Neural progenitor cell (in vitro differentiated cells): ENCODE results near the gene ARFRP1. TPM values are rescaled to one million over a fixed set of nuclear protein-coding genes. Genes with fewer than 3 reads are reported as not detected.

Experiments
- DNase-seq: peaks from one replicate; pipeline ENCODE4 v3.0.0-alpha.2; 2016; ENCODE audit warnings: low spot score
- H2AFZ ChIP-seq: fragments of 200-600 bp; sonication (generic); replicated peaks from 2 replicates; pipeline ENCODE4 v1.6.1; 2016; ENCODE audit warnings: antibody characterized with exemption
- H3F3A ChIP-seq: fragments of 200-600 bp; sonication (generic); 2 replicates; pipeline ENCODE4 v1.6.1; 2016; ENCODE audit warnings: antibody characterized with exemption, low read depth
- H3K27ac ChIP-seq: fragments of 200-600 bp; sonication (generic); 2 replicates; pipeline ENCODE4 v1.5.1; 2016; ENCODE audit warnings: mild to moderate bottlenecking
- H3K27me3 ChIP-seq: fragments of 200-600 bp; sonication (generic); 2 replicates; pipeline ENCODE4 v1.6.1; 2016; ENCODE audit warnings: mild to moderate bottlenecking, moderate library complexity
- H3K36me3 ChIP-seq: fragments of 200-600 bp; sonication (generic); 2 replicates; pipeline ENCODE4 v1.5.1; 2016
- H3K4me1 ChIP-seq: fragments of 200-600 bp; sonication (generic); 2 replicates; pipeline ENCODE4 v1.6.1; 2016; ENCODE audit warnings: mixed run types
- H3K4me2 ChIP-seq: fragments of 200-600 bp; sonication (generic); 2 replicates; pipeline ENCODE4 v1.6.1; 2016
- H3K4me3 ChIP-seq: fragments of 200-600 bp; sonication (generic); 2 replicates; pipeline ENCODE4 v1.5.1; 2016
- H3K79me2 ChIP-seq: fragments of 200-600 bp; sonication (generic); 2 replicates; pipeline ENCODE4 v1.6.1; 2016; ENCODE audit warnings: low read depth
- H3K9ac ChIP-seq: fragments of 200-600 bp; sonication (generic); 2 replicates; pipeline ENCODE4 v1.6.1; 2016
- H3K9me3 ChIP-seq: fragments of 200-600 bp; sonication (generic); 2 replicates; pipeline ENCODE4 v1.5.1; 2016; ENCODE audit warnings: low read depth
- H4K20me1 ChIP-seq: fragments of 200-600 bp; sonication (generic); 2 replicates; pipeline ENCODE4 v1.6.1; 2016; ENCODE audit warnings: low read depth
- H3K27ac Mint-ChIP-seq: 3 replicates; pipeline ENCODE4 v1.8.0; 2021; ENCODE audit warnings: mixed read lengths
- H3K27me3 Mint-ChIP-seq: 2 replicates; pipeline ENCODE4 v1.8.0; 2022; ENCODE audit warnings: low read depth, mild to moderate bottlenecking, inconsistent platforms, moderate library complexity, mixed read lengths; ENCODE audit not compliant: insufficient read depth
- H3K36me3 Mint-ChIP-seq: 3 replicates; pipeline ENCODE4 v1.8.0; 2021; ENCODE audit warnings: mixed read lengths
- H3K4me1 Mint-ChIP-seq: 3 replicates; pipeline ENCODE4 v1.8.0; 2021; ENCODE audit warnings: mixed read lengths
- H3K4me3 Mint-ChIP-seq: 3 replicates; pipeline ENCODE4 v1.8.0; 2021; ENCODE audit warnings: mild to moderate bottlenecking, moderate library complexity, mixed read lengths
- H3K9me3 Mint-ChIP-seq: 3 replicates; pipeline ENCODE4 v1.8.0; 2020; ENCODE audit warnings: mixed read lengths
- EZH2 ChIP-seq: fragments of 200-600 bp; sonication (generic); IDR thresholded peaks from 2 replicates; pipeline ENCODE4 v1.6.1; 2017; ENCODE audit warnings: antibody characterized with exemption, mild to moderate bottlenecking, moderate library complexity
- EZH2phosphoT487 ChIP-seq: fragments of 200-600 bp; sonication (generic); IDR thresholded peaks from 2 replicates; pipeline ENCODE4 v1.6.1; 2017; ENCODE audit warnings: antibody characterized with exemption
- total RNA-seq: library from RNA; depleted of rRNA; stranded (reverse); fragments of >200 nt; gene quantifications from 2 replicates; pipeline ENCODE4 v1.2.3, GENCODE V29; 2015; ENCODE audit warnings: low replicate concordance
- TF ChIP-seq, protein P1 (sequence below): fragments of 200-600 bp; sonication (generic); IDR thresholded peaks from 2 replicates; pipeline ENCODE4 v1.5.1; 2017; ENCODE audit warnings: antibody characterized with exemption, mild to moderate bottlenecking

The ARFRP1 gene
- total RNA-seq, 1 donor from 2014 or later = 18.3 TPM

DNA sequence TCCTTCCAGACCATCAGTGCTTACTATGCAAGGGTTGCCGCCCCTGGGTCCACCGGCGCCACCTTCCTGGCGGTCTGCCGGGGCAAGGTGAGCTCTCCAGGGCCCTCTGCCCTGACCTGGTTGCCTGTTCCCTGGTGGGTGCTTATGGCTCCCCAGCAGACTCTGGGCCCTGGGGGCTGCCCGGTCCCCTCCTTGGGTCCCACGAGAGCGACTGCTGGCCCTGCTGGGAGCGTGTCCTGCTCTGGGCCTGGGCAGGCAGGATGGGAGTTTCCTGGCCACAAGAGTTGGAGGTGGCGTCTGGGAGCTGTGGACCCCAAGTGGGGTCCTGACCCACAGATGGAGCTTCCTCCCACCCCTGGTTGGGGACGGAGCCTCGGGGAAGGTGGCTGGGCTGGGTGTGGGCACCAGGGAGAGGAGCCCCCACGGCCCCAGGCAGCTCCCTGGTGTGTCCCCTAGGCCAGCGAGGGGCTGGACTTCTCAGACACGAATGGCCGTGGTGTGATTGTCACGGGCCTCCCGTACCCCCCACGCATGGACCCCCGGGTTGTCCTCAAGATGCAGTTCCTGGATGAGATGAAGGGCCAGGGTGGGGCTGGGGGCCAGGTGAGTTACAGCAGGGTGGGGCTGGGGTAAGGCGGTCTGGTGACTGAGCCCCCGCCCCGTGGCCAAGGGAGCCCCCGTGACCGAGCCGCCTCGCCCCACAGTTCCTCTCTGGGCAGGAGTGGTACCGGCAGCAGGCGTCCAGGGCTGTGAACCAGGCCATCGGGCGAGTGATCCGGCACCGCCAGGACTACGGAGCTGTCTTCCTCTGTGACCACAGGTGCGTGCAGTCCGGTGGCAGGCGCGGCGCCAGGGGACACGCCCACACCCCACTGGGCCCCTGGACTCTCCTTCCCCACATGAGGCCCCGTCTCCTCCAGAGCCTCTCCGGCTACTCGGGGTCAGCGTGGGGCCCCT is 18.5 kb downstream of the ARFRP1 start:
- no peaks in the 10 kb centered on the region for H4K20me1 ChIP-seq
- peaks cover 3% of the 10 kb centered on the region for H3K4me1 Mint-ChIP-seq
- no peak overlapping the region for H3K4me2 ChIP-seq
- no peaks in the 10 kb centered on the region for H3K4me1 ChIP-seq
- no peak overlapping the region for H3K4me3 ChIP-seq
- no peak overlapping the region for H2AFZ ChIP-seq
- no peak overlapping the region for H3K27ac Mint-ChIP-seq
- no peaks in the 10 kb centered on the region for H3F3A ChIP-seq
- no peaks in the 10 kb centered on the region for H3K9me3 ChIP-seq
- H3K36me3 ChIP-seq = no peaks in the 10 kb centered on the region
- DNase-seq = no peak
- peaks cover 10% of the 10 kb centered on the region for H3K27me3 Mint-ChIP-seq
- peaks cover 5% of the 10 kb centered on the region for H3K36me3 Mint-ChIP-seq
- H3K27me3 ChIP-seq = no peaks in the 10 kb centered on the region
- H3K27ac ChIP-seq = no peak overlapping the region
- no peak overlapping the region for H3K4me3 Mint-ChIP-seq
- H3K9ac ChIP-seq = no peak overlapping the region
- peaks cover 4% of the 10 kb centered on the region for H3K9me3 Mint-ChIP-seq
- TF ChIP-seq, protein P1, sequence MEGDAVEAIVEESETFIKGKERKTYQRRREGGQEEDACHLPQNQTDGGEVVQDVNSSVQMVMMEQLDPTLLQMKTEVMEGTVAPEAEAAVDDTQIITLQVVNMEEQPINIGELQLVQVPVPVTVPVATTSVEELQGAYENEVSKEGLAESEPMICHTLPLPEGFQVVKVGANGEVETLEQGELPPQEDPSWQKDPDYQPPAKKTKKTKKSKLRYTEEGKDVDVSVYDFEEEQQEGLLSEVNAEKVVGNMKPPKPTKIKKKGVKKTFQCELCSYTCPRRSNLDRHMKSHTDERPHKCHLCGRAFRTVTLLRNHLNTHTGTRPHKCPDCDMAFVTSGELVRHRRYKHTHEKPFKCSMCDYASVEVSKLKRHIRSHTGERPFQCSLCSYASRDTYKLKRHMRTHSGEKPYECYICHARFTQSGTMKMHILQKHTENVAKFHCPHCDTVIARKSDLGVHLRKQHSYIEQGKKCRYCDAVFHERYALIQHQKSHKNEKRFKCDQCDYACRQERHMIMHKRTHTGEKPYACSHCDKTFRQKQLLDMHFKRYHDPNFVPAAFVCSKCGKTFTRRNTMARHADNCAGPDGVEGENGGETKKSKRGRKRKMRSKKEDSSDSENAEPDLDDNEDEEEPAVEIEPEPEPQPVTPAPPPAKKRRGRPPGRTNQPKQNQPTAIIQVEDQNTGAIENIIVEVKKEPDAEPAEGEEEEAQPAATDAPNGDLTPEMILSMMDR = no peak
- TF ChIP-seq EZH2 = no peak
- no peak for TF ChIP-seq EZH2phosphoT487
- no peaks in the 10 kb centered on the region for H3K79me2 ChIP-seq

DNA sequence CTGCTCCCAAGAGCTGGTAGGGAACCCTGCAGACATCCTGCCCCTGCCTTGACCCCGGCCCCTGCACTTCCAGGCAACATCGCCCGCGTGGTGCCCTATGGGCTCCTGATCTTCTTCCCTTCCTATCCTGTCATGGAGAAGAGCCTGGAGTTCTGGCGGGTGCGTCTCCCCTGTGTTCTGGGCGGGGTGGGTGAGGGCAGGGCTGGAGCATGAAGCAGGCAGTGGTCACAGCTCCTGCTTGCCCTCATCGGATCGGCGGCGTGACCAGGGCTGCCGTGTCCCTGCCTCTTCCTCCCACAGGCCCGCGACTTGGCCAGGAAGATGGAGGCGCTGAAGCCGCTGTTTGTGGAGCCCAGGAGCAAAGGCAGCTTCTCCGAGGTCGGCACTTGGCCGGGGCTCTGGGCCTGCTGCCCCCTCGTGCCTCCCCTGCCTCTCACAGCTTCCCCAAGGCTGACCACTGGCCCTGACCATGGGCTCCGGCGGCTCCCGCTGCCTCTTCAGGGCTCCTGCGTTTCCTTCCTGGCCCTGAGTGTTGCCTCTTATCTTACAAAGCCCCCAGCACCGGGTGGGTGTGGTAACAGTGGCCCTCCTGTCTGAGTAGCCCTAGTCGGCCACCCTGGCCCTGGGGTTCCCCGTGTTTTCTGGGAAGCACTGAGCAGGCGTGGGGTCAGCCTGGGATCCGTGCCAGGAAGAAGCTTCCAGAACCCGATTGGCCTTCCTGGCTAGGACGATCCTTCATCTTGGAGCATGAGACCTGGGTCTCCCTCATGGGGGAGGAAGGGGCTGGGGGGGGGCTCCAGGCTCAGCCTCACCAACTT is 19.3 kb downstream of the ARFRP1 start:
- H2AFZ ChIP-seq = no peak overlapping the region
- H3K4me3 ChIP-seq = no peak overlapping the region
- H3K4me2 ChIP-seq = no peak overlapping the region
- TF ChIP-seq, protein P1 = no peak
- no peak for TF ChIP-seq EZH2phosphoT487
- TF ChIP-seq EZH2 = no peak
- no peaks in the 10 kb centered on the region for H3K9me3 Mint-ChIP-seq
- peaks cover 3% of the 10 kb centered on the region for H3K4me1 Mint-ChIP-seq
- H3K27ac ChIP-seq = no peak overlapping the region
- no peaks in the 10 kb centered on the region for H3K9me3 ChIP-seq
- no peaks in the 10 kb centered on the region for H3K27me3 ChIP-seq
- no peak overlapping the region for H3K27ac Mint-ChIP-seq
- no peak overlapping the region for H3K9ac ChIP-seq
- H3K36me3 ChIP-seq = no peaks in the 10 kb centered on the region
- H3K36me3 Mint-ChIP-seq = peaks cover 2% of the 10 kb centered on the region
- H3K4me3 Mint-ChIP-seq = no peak overlapping the region
- DNase-seq = no peak
- no peaks in the 10 kb centered on the region for H3F3A ChIP-seq
- H3K4me1 ChIP-seq = no peaks in the 10 kb centered on the region
- H3K27me3 Mint-ChIP-seq = peaks cover 6% of the 10 kb centered on the region
- H4K20me1 ChIP-seq = no peaks in the 10 kb centered on the region
- no peaks in the 10 kb centered on the region for H3K79me2 ChIP-seq

- H3K9me3 ChIP-seq = no peaks in the 10 kb centered on the region
- no peak for DNase-seq
- H3K79me2 ChIP-seq = no peaks in the 10 kb centered on the region
- H3K36me3 ChIP-seq = no peaks in the 10 kb centered on the region
- Mint-ChIP-seq H3K4me3 (no peak overlapping the region), H3K36me3 (peaks cover 2% of the 10 kb centered on the region), H3K27ac (no peak overlapping the region), H3K27me3 (peaks cover 6% of the 10 kb centered on the region), H3K4me1 (peaks cover 3% of the 10 kb centered on the region), H3K9me3 (no peaks in the 10 kb centered on the region)
- no peaks in the 10 kb centered on the region for H4K20me1 ChIP-seq
- no peak overlapping the region for H2AFZ ChIP-seq
- H3K27ac ChIP-seq = no peak overlapping the region
- H3K9ac ChIP-seq = no peak overlapping the region
- H3K4me1 ChIP-seq = no peaks in the 10 kb centered on the region
- no peak overlapping the region for H3K4me3 ChIP-seq
- H3F3A ChIP-seq = no peaks in the 10 kb centered on the region
- H3K4me2 ChIP-seq = no peak overlapping the region
- no peaks in the 10 kb centered on the region for H3K27me3 ChIP-seq
- TF ChIP-seq EZH2 (no peak), EZH2phosphoT487 (no peak)
- TF ChIP-seq, protein P1 = no peak
Measured at GRCh38 chr20:63687419-63688178, 20.2 kb downstream of the ARFRP1 start.
